ENCODE results near the gene ANKS4B.
"Not testable (repeated sequence)": the region's sequence is repeated elsewhere in the genome, so short reads cannot be mapped to it uniquely, and the experiment has no call there.

The ANKS4B gene

DNA sequence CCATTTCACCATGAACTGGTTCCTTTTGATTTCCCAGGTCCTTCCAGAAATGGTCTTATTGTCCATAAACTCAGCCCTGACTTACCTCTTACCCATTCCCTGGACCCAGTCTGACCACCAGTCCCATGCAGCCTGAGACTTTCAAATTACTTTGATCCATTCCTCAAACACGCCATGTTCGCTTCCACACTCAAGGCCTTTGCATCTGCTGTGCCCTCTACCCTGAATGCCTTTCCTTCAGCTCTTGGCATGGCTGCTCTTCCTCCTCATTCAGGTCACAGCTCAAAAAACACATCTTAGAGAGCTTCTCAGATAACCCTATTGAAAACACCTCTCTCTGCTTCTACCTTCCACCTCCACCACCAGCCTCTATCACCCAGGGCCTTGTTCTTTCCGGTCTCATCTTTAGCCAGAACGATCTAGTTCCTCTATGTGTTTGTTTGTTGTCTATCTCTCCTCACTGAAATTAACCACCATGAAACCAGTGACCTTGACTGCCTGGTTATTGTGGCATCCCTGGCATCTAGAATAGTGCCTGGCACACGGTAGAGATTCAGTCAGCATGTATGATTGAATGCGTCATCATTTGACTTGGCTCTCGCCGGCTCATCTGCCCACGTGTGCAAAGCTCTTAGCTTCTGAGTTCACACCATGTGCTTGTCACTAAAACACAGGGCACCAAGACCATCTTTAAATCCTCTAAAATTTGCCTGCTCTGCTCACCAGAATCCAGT, 31.8 kb downstream of the ANKS4B start:
- Histone ChIP-seq H3K36me3 (ENCODE audit: control insufficient read depth in 1 of 2, insufficient read depth in 2 of 2, low read length in 2 of 2) (no peaks in the 10 kb centered on the region), H3K4me1 (ENCODE audit: control insufficient read depth in 1 of 2, insufficient read depth in 2 of 2, low read length in 2 of 2) (peaks cover 0 to 4% of the 10 kb centered on the region in 2 donors), H3K4me3 (ENCODE audit: low read depth in 1 of 2, low read length in 2 of 2) (no peak overlapping the region), H3K27ac (ENCODE audit: low read length) (no peak overlapping the region), H3K27me3 (ENCODE audit: low read depth, low read length) (no peaks in the 10 kb centered on the region), H3K9me3 (ENCODE audit: control insufficient read depth in 1 of 2, low read length in 2 of 2) (no peaks in the 10 kb centered on the region)

DNA sequence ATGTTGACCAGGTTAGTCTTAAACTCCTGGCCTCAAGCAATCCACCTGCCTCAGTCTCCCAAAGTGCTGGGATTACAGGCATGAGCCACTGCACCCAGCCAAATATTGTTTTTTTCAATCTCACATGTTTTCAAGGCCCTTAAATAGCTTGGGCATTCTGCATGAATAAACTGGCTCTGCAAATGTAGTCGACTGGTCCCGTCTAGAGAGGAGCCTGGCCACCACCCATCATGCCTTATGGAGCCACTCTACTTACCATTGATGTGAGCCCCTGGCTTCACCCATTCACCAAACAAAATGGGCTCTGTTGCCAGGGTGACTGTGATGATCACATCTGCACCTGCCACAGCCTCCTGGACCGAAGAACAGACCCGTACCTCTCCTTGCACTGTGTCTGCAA, 33.8 kb downstream of the ANKS4B start:
- H3K36me3 ChIP-seq (ENCODE audit: control insufficient read depth in 1 of 2, insufficient read depth in 2 of 2, low read length in 2 of 2), result no peaks in the 10 kb centered on the region

DNA sequence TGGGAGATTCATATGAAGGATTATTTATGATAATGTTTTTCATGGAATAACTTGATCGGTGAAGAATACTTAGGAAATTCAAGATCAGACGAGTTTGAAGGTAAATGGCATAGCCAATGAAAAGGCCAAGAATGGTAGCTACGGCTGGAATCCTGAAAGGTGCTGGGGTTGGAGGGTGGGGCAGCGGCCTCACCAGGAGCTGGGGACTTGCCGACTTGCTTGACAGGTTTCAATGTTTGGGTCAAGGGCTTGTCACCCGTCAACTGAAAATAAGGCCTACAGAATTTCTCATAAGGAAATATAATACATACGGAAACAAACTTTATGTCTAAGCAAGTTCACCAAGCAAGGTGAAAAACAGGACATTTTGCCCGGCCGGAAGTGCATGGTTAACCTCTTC, 34.7 kb downstream of the ANKS4B start:
- Histone ChIP-seq H3K4me1 (ENCODE audit: control insufficient read depth in 1 of 2, insufficient read depth in 2 of 2, low read length in 2 of 2) (peaks cover 0 to 4% of the 10 kb centered on the region in 2 donors), H3K4me3 (ENCODE audit: low read depth in 1 of 2, low read length in 2 of 2) (no peak overlapping the region), H3K27me3 (ENCODE audit: low read depth, low read length) (no peaks in the 10 kb centered on the region), H3K36me3 (ENCODE audit: control insufficient read depth in 1 of 2, insufficient read depth in 2 of 2, low read length in 2 of 2) (no peaks in the 10 kb centered on the region), H3K27ac (ENCODE audit: low read length) (no peak overlapping the region), H3K9me3 (ENCODE audit: control insufficient read depth in 1 of 2, low read length in 2 of 2) (no peaks in the 10 kb centered on the region)

More for the DNA sequence above, 33.8 kb downstream of the ANKS4B start:
- H3K27me3 ChIP-seq (ENCODE audit: low read depth, low read length), result no peaks in the 10 kb centered on the region
- H3K4me3 ChIP-seq (ENCODE audit: low read depth in 1 of 2, low read length in 2 of 2), result no peak overlapping the region
- peaks cover 0 to 4% of the 10 kb centered on the region in 2 donors for H3K4me1 ChIP-seq (ENCODE audit: control insufficient read depth in 1 of 2, insufficient read depth in 2 of 2, low read length in 2 of 2)
- no peaks in the 10 kb centered on the region for H3K9me3 ChIP-seq (ENCODE audit: control insufficient read depth in 1 of 2, low read length in 2 of 2)
- H3K27ac ChIP-seq (ENCODE audit: low read length), result no peak overlapping the region

DNA sequence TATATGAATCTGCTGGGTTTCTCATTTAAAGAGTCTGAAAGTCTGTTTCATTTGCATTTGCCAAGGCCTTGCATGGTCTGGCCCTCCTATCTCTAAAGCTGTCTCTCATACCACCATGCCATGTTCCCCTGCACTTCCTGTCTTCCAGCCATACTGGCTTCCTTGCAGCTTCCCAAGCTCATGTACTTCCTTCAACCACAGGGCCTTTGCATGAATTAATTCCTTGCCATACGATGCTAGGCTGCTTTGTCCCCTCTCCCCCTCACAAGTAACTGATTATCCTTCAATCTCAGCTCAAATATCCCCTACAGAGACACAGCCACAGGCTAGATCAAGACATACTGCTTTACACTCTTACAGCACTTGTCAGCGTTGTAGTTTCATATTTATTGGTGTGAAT, 38.8 kb downstream of the ANKS4B start:
- Histone ChIP-seq H3K27ac (ENCODE audit: low read length) (no peak overlapping the region), H3K4me3 (ENCODE audit: low read depth in 1 of 2, low read length in 2 of 2) (no peak overlapping the region), H3K9me3 (ENCODE audit: control insufficient read depth in 1 of 2, low read length in 2 of 2) (no peaks in the 10 kb centered on the region), H3K27me3 (ENCODE audit: low read depth, low read length) (no peaks in the 10 kb centered on the region), H3K36me3 (ENCODE audit: control insufficient read depth in 1 of 2, insufficient read depth in 2 of 2, low read length in 2 of 2) (no peaks in the 10 kb centered on the region), H3K4me1 (ENCODE audit: control insufficient read depth in 1 of 2, insufficient read depth in 2 of 2, low read length in 2 of 2) (no peaks in the 10 kb centered on the region)

DNA sequence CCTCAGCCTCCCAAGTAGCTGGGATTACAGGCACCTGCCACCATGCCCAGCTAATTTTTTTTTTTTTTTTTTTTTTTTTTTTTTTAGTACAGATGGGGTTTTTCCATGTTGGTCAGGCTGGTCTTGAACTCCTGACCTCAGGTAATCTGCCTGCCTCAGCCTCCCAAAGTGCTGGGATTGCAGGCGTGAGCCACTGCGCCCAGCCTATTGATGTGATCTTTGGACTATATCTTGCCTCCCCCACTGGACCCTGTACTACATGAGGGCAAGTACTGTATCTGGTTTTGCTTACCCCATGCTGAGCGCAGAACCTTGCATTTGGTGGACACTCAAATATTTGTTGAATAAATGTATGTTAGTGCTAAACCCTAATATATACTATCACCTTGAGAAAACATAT, 39.3 kb downstream of the ANKS4B start:
- not testable (repeated sequence) for H3K27ac ChIP-seq (ENCODE audit: low read length); H3K4me1 ChIP-seq (ENCODE audit: control insufficient read depth in 1 of 2, insufficient read depth in 2 of 2, low read length in 2 of 2); H3K4me3 ChIP-seq (ENCODE audit: low read depth in 1 of 2, low read length in 2 of 2); H3K27me3 ChIP-seq (ENCODE audit: low read depth, low read length); H3K9me3 ChIP-seq (ENCODE audit: control insufficient read depth in 1 of 2, low read length in 2 of 2); H3K36me3 ChIP-seq (ENCODE audit: control insufficient read depth in 1 of 2, insufficient read depth in 2 of 2, low read length in 2 of 2)

- no peaks in the 10 kb centered on the region for H3K36me3 ChIP-seq (ENCODE audit: control insufficient read depth in 1 of 2, insufficient read depth in 2 of 2, low read length in 2 of 2)
- no peak overlapping the region for H3K27ac ChIP-seq (ENCODE audit: low read length)
- no peak overlapping the region for H3K4me3 ChIP-seq (ENCODE audit: low read depth in 1 of 2, low read length in 2 of 2)
- peaks cover 0 to 8% of the 10 kb centered on the region in 2 donors for H3K4me1 ChIP-seq (ENCODE audit: control insufficient read depth in 1 of 2, insufficient read depth in 2 of 2, low read length in 2 of 2)
- H3K9me3 ChIP-seq (ENCODE audit: control insufficient read depth in 1 of 2, low read length in 2 of 2), result no peaks in the 10 kb centered on the region
- no peaks in the 10 kb centered on the region for H3K27me3 ChIP-seq (ENCODE audit: low read depth, low read length)
Observed at GRCh38 chr16:21274172-21274726, 40.8 kb downstream of the ANKS4B start.

GRCh38 chr16:21275529-21275928, 42.0 kb downstream of the ANKS4B start:
- Histone ChIP-seq H3K4me3 (ENCODE audit: low read depth in 1 of 2, low read length in 2 of 2) (no peak overlapping the region), H3K9me3 (ENCODE audit: control insufficient read depth in 1 of 2, low read length in 2 of 2) (no peaks in the 10 kb centered on the region), H3K36me3 (ENCODE audit: control insufficient read depth in 1 of 2, insufficient read depth in 2 of 2, low read length in 2 of 2) (no peaks in the 10 kb centered on the region), H3K27me3 (ENCODE audit: low read depth, low read length) (no peaks in the 10 kb centered on the region), H3K4me1 (ENCODE audit: control insufficient read depth in 1 of 2, insufficient read depth in 2 of 2, low read length in 2 of 2) (peaks cover 0 to 8% of the 10 kb centered on the region in 2 donors), H3K27ac (ENCODE audit: low read length) (no peak overlapping the region)

GRCh38 chr16:21276090-21276489, 42.6 kb downstream of the ANKS4B start:
- Histone ChIP-seq H3K27me3 (ENCODE audit: low read depth, low read length) (no peaks in the 10 kb centered on the region), H3K9me3 (ENCODE audit: control insufficient read depth in 1 of 2, low read length in 2 of 2) (no peaks in the 10 kb centered on the region), H3K4me3 (ENCODE audit: low read depth in 1 of 2, low read length in 2 of 2) (no peak overlapping the region), H3K27ac (ENCODE audit: low read length) (no peak overlapping the region), H3K36me3 (ENCODE audit: control insufficient read depth in 1 of 2, insufficient read depth in 2 of 2, low read length in 2 of 2) (no peaks in the 10 kb centered on the region), H3K4me1 (ENCODE audit: control insufficient read depth in 1 of 2, insufficient read depth in 2 of 2, low read length in 2 of 2) (peaks cover 0 to 8% of the 10 kb centered on the region in 2 donors)

DNA sequence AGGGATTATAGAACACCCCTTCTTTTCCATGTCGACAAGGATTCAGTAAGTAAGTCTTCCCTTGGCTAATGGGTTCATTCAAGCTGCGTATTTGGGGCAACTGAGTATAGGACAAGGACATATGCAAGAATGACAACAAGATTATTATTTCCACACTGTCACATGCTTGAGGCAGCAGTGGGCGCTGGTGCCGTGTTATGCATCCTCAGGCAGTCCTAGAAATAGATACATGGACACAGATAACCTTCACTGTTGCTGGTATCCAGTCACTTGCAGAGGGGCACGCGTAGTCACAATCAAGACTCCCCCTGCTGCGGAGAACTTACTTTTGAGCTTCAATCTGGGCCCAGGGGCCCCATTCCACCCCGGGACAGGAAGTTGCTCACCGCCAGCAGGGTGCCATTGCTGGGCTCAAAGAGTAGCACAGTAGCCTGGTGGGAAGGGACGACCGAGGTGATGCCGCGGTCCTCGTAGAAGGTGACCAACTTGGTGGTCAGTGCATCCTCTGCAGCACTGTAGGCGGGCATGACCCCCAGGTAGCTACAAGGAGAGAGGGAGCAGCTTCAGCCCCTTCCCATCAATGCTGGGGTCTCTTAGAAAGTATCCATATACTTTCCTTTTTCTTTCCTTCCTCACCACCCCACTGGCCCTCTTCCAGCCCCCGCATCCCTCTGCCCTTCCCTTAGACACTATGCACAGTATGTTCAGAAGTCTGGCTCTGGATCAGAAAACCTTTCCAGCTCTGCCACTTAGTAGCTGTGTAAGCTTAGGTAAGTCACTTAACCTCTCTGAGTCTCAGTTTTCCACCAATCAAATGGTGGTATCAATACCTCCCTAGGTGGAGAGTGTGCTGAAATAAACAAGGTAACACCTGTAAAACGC, 43.8 kb downstream of the ANKS4B start:
- Histone ChIP-seq H3K4me3 (ENCODE audit: low read depth in 1 of 2, low read length in 2 of 2) (peak overlapping the region; percentile 62 to 66), H3K4me1 (ENCODE audit: control insufficient read depth in 1 of 2, insufficient read depth in 2 of 2, low read length in 2 of 2) (peaks cover 0 to 8% of the 10 kb centered on the region in 2 donors), H3K9me3 (ENCODE audit: control insufficient read depth in 1 of 2, low read length in 2 of 2) (no peaks in the 10 kb centered on the region), H3K27ac (ENCODE audit: low read length) (no peak overlapping the region), H3K27me3 (ENCODE audit: low read depth, low read length) (no peaks in the 10 kb centered on the region), H3K36me3 (ENCODE audit: control insufficient read depth in 1 of 2, insufficient read depth in 2 of 2, low read length in 2 of 2) (no peaks in the 10 kb centered on the region)

GRCh38 chr16:21277927-21278706, 44.6 kb downstream of the ANKS4B start, which contains the start of gene CRYM:
CRYM (minus strand) TSS chr16:21278290; CDS start chr16:21278251, 39 bp downstream.
- no peaks in the 10 kb centered on the region for H3K36me3 ChIP-seq (ENCODE audit: control insufficient read depth in 1 of 2, insufficient read depth in 2 of 2, low read length in 2 of 2)
- H3K27ac ChIP-seq (ENCODE audit: low read length), result no peak within 1 kb of the TSS
- H3K9me3 ChIP-seq (ENCODE audit: control insufficient read depth in 1 of 2, low read length in 2 of 2), result no peaks in the 10 kb centered on the region
- H3K4me1 ChIP-seq (ENCODE audit: control insufficient read depth in 1 of 2, insufficient read depth in 2 of 2, low read length in 2 of 2), result peaks cover 0 to 8% of the 10 kb centered on the region in 2 donors
- peak within 1 kb of the TSS; percentile 62 to 66 for H3K4me3 ChIP-seq (ENCODE audit: low read depth in 1 of 2, low read length in 2 of 2)
- no peaks in the 10 kb centered on the region for H3K27me3 ChIP-seq (ENCODE audit: low read depth, low read length)

DNA sequence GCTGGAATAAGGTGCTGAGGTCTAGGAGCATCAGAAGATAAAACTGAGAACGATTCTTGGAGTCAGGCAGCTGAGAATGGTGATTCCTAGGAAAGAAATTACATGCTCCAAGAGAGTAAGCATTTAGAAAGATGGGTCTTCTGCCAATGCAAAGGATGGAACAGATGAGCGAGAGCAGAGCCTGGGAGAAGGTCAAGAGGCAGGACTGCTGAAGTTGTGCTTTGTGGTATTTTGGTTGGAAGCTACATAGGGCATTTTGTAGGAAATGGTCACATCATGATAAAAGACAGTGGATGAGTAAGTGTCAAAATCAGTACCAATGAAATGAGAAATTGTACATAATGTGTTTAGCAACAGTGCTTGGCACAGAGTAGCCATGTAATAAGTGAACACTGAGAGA, 46.0 kb downstream of the ANKS4B start:
- Histone ChIP-seq H3K9me3 (ENCODE audit: control insufficient read depth in 1 of 2, low read length in 2 of 2) (no peaks in the 10 kb centered on the region), H3K36me3 (ENCODE audit: control insufficient read depth in 1 of 2, insufficient read depth in 2 of 2, low read length in 2 of 2) (no peaks in the 10 kb centered on the region), H3K27ac (ENCODE audit: low read length) (no peak overlapping the region), H3K27me3 (ENCODE audit: low read depth, low read length) (no peaks in the 10 kb centered on the region), H3K4me3 (ENCODE audit: low read depth in 1 of 2, low read length in 2 of 2) (no peak overlapping the region), H3K4me1 (ENCODE audit: control insufficient read depth in 1 of 2, insufficient read depth in 2 of 2, low read length in 2 of 2) (peaks cover 0 to 8% of the 10 kb centered on the region in 2 donors)

Measured in muscle layer of duodenum (tissue), 2 donors.